Adrenal gland (tissue), 5 donors: ENCODE data around the gene PLEKHG4B.

Experiments used
- POLR2A ChIP-seq, 2 donors: fragments of 450-650 bp; IDR thresholded peaks; one replicate each; pipeline ENCODE4 v1.6.1; 2017; ENCODE audit warnings: antibody characterized with exemption in 2 of 2, mild to moderate bottlenecking in 2 of 2, moderate library complexity in 1 of 2
- TF ChIP-seq, protein P1 (sequence below), 6 experiments: fragments of 450-650 bp in 4 of 6; fragments of 200-600 bp in 2 of 6; sonication (generic) in 1 of 6; IDR thresholded peaks; 1 replicate in 5 of 6; 2 replicates in 1 of 6; pipeline versions ENCODE4 v1.5.1 to v1.8.0; 2016 to 2021; ENCODE audit warnings: antibody characterized with exemption in 6 of 6, mild to moderate bottlenecking in 2 of 6, moderate library complexity in 1 of 6
- donor health status: DM: no; HTN: no; CAD: no.

- TF ChIP-seq, protein P1, sequence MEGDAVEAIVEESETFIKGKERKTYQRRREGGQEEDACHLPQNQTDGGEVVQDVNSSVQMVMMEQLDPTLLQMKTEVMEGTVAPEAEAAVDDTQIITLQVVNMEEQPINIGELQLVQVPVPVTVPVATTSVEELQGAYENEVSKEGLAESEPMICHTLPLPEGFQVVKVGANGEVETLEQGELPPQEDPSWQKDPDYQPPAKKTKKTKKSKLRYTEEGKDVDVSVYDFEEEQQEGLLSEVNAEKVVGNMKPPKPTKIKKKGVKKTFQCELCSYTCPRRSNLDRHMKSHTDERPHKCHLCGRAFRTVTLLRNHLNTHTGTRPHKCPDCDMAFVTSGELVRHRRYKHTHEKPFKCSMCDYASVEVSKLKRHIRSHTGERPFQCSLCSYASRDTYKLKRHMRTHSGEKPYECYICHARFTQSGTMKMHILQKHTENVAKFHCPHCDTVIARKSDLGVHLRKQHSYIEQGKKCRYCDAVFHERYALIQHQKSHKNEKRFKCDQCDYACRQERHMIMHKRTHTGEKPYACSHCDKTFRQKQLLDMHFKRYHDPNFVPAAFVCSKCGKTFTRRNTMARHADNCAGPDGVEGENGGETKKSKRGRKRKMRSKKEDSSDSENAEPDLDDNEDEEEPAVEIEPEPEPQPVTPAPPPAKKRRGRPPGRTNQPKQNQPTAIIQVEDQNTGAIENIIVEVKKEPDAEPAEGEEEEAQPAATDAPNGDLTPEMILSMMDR (IDR thresholded peaks at IDR 0.05): no peak
- no peak for TF ChIP-seq POLR2A (IDR thresholded peaks at IDR 0.05)
Measured at GRCh38 chr5:169728-170094, 77.7 kb downstream of the PLEKHG4B start.
